Astrocyte (in vitro differentiated cells and primary cell): Measurements from ENCODE around the gene MPV17L2.

Experiments
- EZH2 ChIP-seq: IDR thresholded peaks from 2 replicates; pipeline ENCODE4 v1.6.1; 2012; ENCODE audit warnings: mild to moderate bottlenecking, low read length, inconsistent platforms; ENCODE audit not compliant: insufficient read depth
- TF ChIP-seq, protein P1 (sequence below): IDR thresholded peaks from 2 replicates; pipeline ENCODE4 v1.5.1; 2011; ENCODE audit warnings: low read depth, mild to moderate bottlenecking, inconsistent platforms, low read length, moderate library complexity; ENCODE audit not compliant: insufficient read depth

DNA sequence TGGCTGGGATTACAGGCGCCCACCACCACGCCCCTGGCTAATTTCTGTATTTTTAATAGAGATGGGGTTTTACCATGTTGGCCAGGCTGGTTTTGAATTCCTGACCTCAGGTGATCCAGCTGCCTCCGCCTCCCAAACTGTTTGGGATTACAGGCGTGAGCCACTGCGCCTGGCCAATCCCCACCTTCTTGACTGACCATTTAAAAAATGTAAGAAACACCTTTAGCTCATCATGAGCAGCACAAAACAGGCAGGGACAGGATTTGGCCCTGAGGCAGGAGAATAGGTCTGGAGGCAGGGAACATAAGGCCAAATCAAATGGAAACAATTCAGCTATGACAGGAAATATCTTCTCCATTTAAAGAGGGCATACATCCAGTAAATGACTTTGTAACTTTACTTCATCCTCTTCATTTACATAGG lies 1.4 kb upstream of the MPV17L2 start:
- TF ChIP-seq, protein P1, sequence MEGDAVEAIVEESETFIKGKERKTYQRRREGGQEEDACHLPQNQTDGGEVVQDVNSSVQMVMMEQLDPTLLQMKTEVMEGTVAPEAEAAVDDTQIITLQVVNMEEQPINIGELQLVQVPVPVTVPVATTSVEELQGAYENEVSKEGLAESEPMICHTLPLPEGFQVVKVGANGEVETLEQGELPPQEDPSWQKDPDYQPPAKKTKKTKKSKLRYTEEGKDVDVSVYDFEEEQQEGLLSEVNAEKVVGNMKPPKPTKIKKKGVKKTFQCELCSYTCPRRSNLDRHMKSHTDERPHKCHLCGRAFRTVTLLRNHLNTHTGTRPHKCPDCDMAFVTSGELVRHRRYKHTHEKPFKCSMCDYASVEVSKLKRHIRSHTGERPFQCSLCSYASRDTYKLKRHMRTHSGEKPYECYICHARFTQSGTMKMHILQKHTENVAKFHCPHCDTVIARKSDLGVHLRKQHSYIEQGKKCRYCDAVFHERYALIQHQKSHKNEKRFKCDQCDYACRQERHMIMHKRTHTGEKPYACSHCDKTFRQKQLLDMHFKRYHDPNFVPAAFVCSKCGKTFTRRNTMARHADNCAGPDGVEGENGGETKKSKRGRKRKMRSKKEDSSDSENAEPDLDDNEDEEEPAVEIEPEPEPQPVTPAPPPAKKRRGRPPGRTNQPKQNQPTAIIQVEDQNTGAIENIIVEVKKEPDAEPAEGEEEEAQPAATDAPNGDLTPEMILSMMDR = no peak
- no peak for TF ChIP-seq EZH2
